22Rv1 (cell line): ENCODE measurements around the gene ARRDC5.
A peak's percentile ranks its signal among the peaks of the same experiment; 100 is the strongest.

Source experiments
- H3K27ac ChIP-seq: fragments of 450-650 bp; 2 replicates; pipeline ENCODE4 v1.5.1; 2017
- CTCF ChIP-seq: fragments of 450-650 bp; IDR thresholded peaks from 2 replicates; pipeline ENCODE4 v1.5.1; 2017; ENCODE audit warnings: mild to moderate bottlenecking
- ZFX ChIP-seq: fragments of 450-650 bp; IDR thresholded peaks from 2 replicates; pipeline ENCODE4 v1.6.1; 2017; ENCODE audit warnings: antibody characterized with exemption, borderline replicate concordance

The ARRDC5 gene

GRCh38 chr19:4933528-4933927 lies 30.8 kb upstream of the ARRDC5 start:
- TF ChIP-seq CTCF (no peak), ZFX (no peak)

GRCh38 chr19:4932711-4933110 lies 30.0 kb upstream of the ARRDC5 start:
- TF ChIP-seq ZFX (no peak), CTCF (no peak)
- H3K27ac ChIP-seq = peak overlapping the region; percentile 32

More at GRCh38 chr19:4933528-4933927, 30.8 kb upstream of the ARRDC5 start:
- H3K27ac ChIP-seq = peak overlapping the region; percentile 32

GRCh38 chr19:4930664-4931063 lies 28.0 kb upstream of the ARRDC5 start:
- H3K27ac ChIP-seq = no peak overlapping the region
- TF ChIP-seq CTCF (no peak), ZFX (no peak)

- TF ChIP-seq CTCF (no peak), ZFX (no peak)
- no peak overlapping the region for H3K27ac ChIP-seq
Measured at GRCh38 chr19:4929186-4929585, 26.5 kb upstream of the ARRDC5 start.

- no peak for TF ChIP-seq ZFX
- TF ChIP-seq CTCF = no peak
- H3K27ac ChIP-seq = no peak overlapping the region
Measured at GRCh38 chr19:4923276-4923747, 20.6 kb upstream of the ARRDC5 start.

- H3K27ac ChIP-seq = no peak overlapping the region
- TF ChIP-seq ZFX (no peak), CTCF (no peak)
Measured at GRCh38 chr19:4922530-4923275, 20.0 kb upstream of the ARRDC5 start.

GRCh38 chr19:4916292-4917082 lies 13.8 kb upstream of the ARRDC5 start:
- H3K27ac ChIP-seq = peak overlapping the region; percentile 62

More at GRCh38 chr19:4916292-4917082, 13.8 kb upstream of the ARRDC5 start:
- no peak for TF ChIP-seq CTCF
- TF ChIP-seq ZFX = no peak
